OCI-LY7 (cell line): ENCODE results near the gene PRPF38A. TPM values are rescaled to one million over a fixed set of nuclear protein-coding genes. Genes with fewer than 3 reads are reported as not detected.
"Not testable (repeated sequence)": the region's sequence is repeated elsewhere in the genome, so short reads cannot be mapped to it uniquely, and the experiment has no call there.

Experiments used
- BruUV-seq: library from RNA; stranded (reverse); fragments of 400-500 nt; replicated peaks from 2 replicates; lab custom pipeline; 2021; lab: Mats Ljungman, UMichigan
- CTCF ChIA-PET: fragments of 300-600 bp; sonication (Branson Sonifier 250); formaldehyde crosslinking; loops from one replicate; lab custom pipeline; 2022; ENCODE audit warnings: antibody characterized with exemption; ENCODE audit not compliant: unreplicated experiment; lab: Charles Lee
- POLR2A ChIA-PET: fragments of 300-600 bp; sonication (Branson Sonifier 250); formaldehyde crosslinking; loops from one replicate; lab custom pipeline; 2022; ENCODE audit warnings: antibody characterized with exemption; lab: Charles Lee
- DNase-seq: peaks from one replicate; pipeline ENCODE4 v3.0.0-alpha.2; 2015; ENCODE audit warnings: low spot score
- H2AFZ ChIP-seq: fragments of 200-600 bp; sonication (generic), shearing (Covaris generic); 2 replicates; pipeline ENCODE4 v1.6.1; 2014; ENCODE audit warnings: mild to moderate bottlenecking, antibody characterized with exemption, low read length, moderate library complexity
- H3K27ac ChIP-seq: fragments of 200-600 bp; sonication (generic); 2 replicates; pipeline ENCODE4 v1.5.1; 2014; ENCODE audit warnings: mixed run types, low read depth, mild to moderate bottlenecking, moderate library complexity, low read length, inconsistent platforms; ENCODE audit not compliant: poor library complexity, severe bottlenecking
- H3K36me3 ChIP-seq: fragments of 200-600 bp; sonication (generic); 2 replicates; pipeline ENCODE4 v1.6.1; 2014; ENCODE audit warnings: mild to moderate bottlenecking, antibody characterized with exemption, low read length, moderate library complexity, mixed read lengths; ENCODE audit not compliant: insufficient read depth
- H3K4me1 ChIP-seq: fragments of 200-600 bp; sonication (generic); 2 replicates; pipeline ENCODE4 v1.5.1; 2014; ENCODE audit warnings: mild to moderate bottlenecking, low read length; ENCODE audit not compliant: insufficient read depth, poor library complexity, severe bottlenecking
- H3K4me2 ChIP-seq: fragments of 200-600 bp; sonication (generic); 2 replicates; pipeline ENCODE4 v1.6.1; 2014; ENCODE audit warnings: mild to moderate bottlenecking, low read length
- H3K4me3 ChIP-seq: fragments of 200-600 bp; sonication (generic); 2 replicates; pipeline ENCODE4 v1.5.1; 2014; ENCODE audit warnings: mild to moderate bottlenecking, low read depth, low read length; ENCODE audit not compliant: poor library complexity, severe bottlenecking
- H3K79me2 ChIP-seq: fragments of 200-600 bp; sonication (generic); 2 replicates; pipeline ENCODE4 v1.6.1; 2016; ENCODE audit warnings: low read depth, mild to moderate bottlenecking, low read length, moderate library complexity, mixed read lengths; ENCODE audit not compliant: insufficient read depth
- H3K9me2 ChIP-seq: fragments of 200-600 bp; sonication (generic); 2 replicates; pipeline ENCODE4 v1.6.1; 2016; ENCODE audit warnings: mild to moderate bottlenecking, low read length, mixed read lengths; ENCODE audit not compliant: insufficient read depth
- H3K9me3 ChIP-seq: fragments of 200-600 bp; sonication (generic); 2 replicates; pipeline ENCODE4 v1.6.1; 2014; ENCODE audit warnings: mild to moderate bottlenecking, mixed run types, low read length, mixed read lengths
- H4K20me1 ChIP-seq: fragments of 200-600 bp; sonication (generic); 2 replicates; pipeline ENCODE4 v1.6.1; 2014; ENCODE audit warnings: mild to moderate bottlenecking, antibody characterized with exemption, low read length, moderate library complexity, mixed read lengths; ENCODE audit not compliant: insufficient read depth
- CTCF ChIP-seq: fragments of 200-600 bp; sonication (generic); conservative IDR thresholded peaks from 2 replicates; pipeline ENCODE4 v1.5.1; 2014; ENCODE audit warnings: mild to moderate bottlenecking, antibody characterized with exemption, low read length, moderate library complexity, mixed read lengths
- EZH2phosphoT487 ChIP-seq: fragments of 200-600 bp; sonication (generic); IDR thresholded peaks from 2 replicates; pipeline ENCODE4 v1.6.1; 2018; ENCODE audit warnings: low read depth, borderline replicate concordance, mild to moderate bottlenecking, mixed run types, antibody characterized with exemption, low read length, moderate library complexity, mixed read lengths
- intact Hi-C: fragments of 100-400 bp; cut with micrococcal nuclease; formaldehyde crosslinking; loops from one replicate; pipeline ENCODE4 v1.10.0; 2022; ENCODE audit not compliant: unreplicated experiment
- total RNA-seq, 2 experiments: library from RNA; depleted of rRNA in 1 of 2; stranded (reverse); fragments of >200 nt in 1 of 2; shearing (Covaris generic) in 1 of 2; gene quantifications; 2 replicates each; pipeline ENCODE4 v1.2.3, GENCODE V29; 2014 to 2022

The PRPF38A gene
- total RNA-seq, 2 experiments from 2014 or later: 23.6 to 82.3 TPM

- Histone ChIP-seq H3K9me2 (no peaks in the 10 kb centered on the region), H3K79me2 (peaks cover 11% of the 10 kb centered on the region), H3K36me3 (peaks cover 36% of the 10 kb centered on the region), H4K20me1 (no peaks in the 10 kb centered on the region), H3K27ac (no peak overlapping the region), H3K9me3 (no peaks in the 10 kb centered on the region), H3K4me1 (peaks cover 15% of the 10 kb centered on the region), H3K4me3 (no peak overlapping the region), H3K4me2 (no peak overlapping the region), H2AFZ (no peak overlapping the region)
- ChIA-PET CTCF (no interaction called here), POLR2A (interaction anchor here (3.9 kb wide), 1 partner anchor 37 kb away, joined by 15 read pairs; the partner anchor contains the start of genes ORC1 and PRPF38A)
- intact Hi-C loops: no loop called here
- no peak for DNase-seq
- TF ChIP-seq CTCF: no peak
- no peak for TF ChIP-seq EZH2phosphoT487
- BruUV-seq: no TSS peak
These were observed 37.1 kb upstream of the PRPF38A start for GRCh38 chr1:52367272-52367671.

- Histone ChIP-seq H2AFZ (no peak overlapping the region), H3K4me2 (peak overlapping the region; percentile 19; the same call in 1 of the 2 replicates), H3K9me2 (no peaks in the 10 kb centered on the region), H3K9me3 (no peaks in the 10 kb centered on the region), H3K27ac (no peak overlapping the region), H3K4me3 (no peak overlapping the region), H3K4me1 (peaks cover 15% of the 10 kb centered on the region), H4K20me1 (no peaks in the 10 kb centered on the region), H3K79me2 (peaks cover 11% of the 10 kb centered on the region), H3K36me3 (peaks cover 38% of the 10 kb centered on the region)
- POLR2A ChIA-PET: interaction anchor here (0.7 to 3.9 kb wide), 2 partner anchors 36 to 311 kb away, joined by 3 to 15 read pairs; partner anchors contain the start of genes ORC1 and PRPF38A
- TF ChIP-seq EZH2phosphoT487: no peak
- no peak for TF ChIP-seq CTCF
- intact Hi-C loops: no loop called here
- DNase-seq: no peak
- CTCF ChIA-PET: no interaction called here
- no TSS peak for BruUV-seq
These were observed 35.8 kb upstream of the PRPF38A start for GRCh38 chr1:52368383-52369172.

- H3K9me2 ChIP-seq, H3K9me3 ChIP-seq, BruUV-seq, H3K4me1 ChIP-seq, H3K27ac ChIP-seq, H3K4me2 ChIP-seq, H3K4me3 ChIP-seq, H4K20me1 ChIP-seq, intact Hi-C loops, H3K79me2 ChIP-seq, CTCF ChIA-PET, H2AFZ ChIP-seq, POLR2A ChIA-PET, DNase-seq: not testable (repeated sequence)
- H3K36me3 ChIP-seq: peaks cover 43% of the 10 kb centered on the region
These were observed 34.6 kb upstream of the PRPF38A start for GRCh38 chr1:52369851-52370250.
